ENCODE data around the gene ASB6. TPM values are rescaled to one million over a fixed set of nuclear protein-coding genes. Genes with fewer than 3 reads are reported as not detected.

The ASB6 gene
- total RNA-seq, 1 experiment from 2014 or later, result 21.0 TPM

DNA sequence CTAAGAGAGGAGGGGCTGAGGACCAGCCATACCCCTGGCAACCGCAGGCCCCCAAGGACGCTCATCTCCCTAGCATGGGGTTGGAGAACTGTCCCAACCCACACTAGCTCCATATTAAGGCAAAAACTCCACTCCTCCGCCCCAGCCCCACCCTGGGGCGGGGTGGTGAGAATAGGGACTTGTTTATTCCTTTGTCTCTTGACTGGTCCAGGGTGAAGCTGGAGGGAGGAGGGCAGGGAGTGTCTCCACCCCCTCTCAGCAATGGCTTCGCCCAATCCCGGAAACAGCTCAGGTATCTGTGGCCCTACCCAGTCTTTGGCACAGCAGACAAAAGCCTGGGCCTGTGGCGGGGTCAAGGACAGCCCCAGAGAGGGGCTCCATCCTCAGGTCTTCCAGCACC is 40.4 kb upstream of the ASB6 start:
- no peak for DNase-seq
- no CpG with 5 or more reads among the region's 7 CpGs for WGBS (ENCODE audit: extremely low coverage, insufficient read length, low lambda C conversion rate)
- H3K4me3 Mint-ChIP-seq, result no peak overlapping the region

More for the DNA sequence above, 40.4 kb upstream of the ASB6 start:
- Histone ChIP-seq H3K27me3 (ENCODE audit: insufficient read depth, low read length) (no peaks in the 10 kb centered on the region), H3K4ac (ENCODE audit: low read depth, low read length) (no peak overlapping the region), H3K9me3 (ENCODE audit: control insufficient read depth, low read depth, low read length) (no peaks in the 10 kb centered on the region), H2BK120ac (ENCODE audit: low read depth, low read length, poor library complexity, severe bottlenecking) (no peak overlapping the region), H4K91ac (ENCODE audit: insufficient read length, low read depth, low read length) (no peak overlapping the region), H2BK20ac (ENCODE audit: low read depth, low read length, poor library complexity, severe bottlenecking) (no peak overlapping the region), H3K23me2 (ENCODE audit: insufficient read length, low read depth, low read length, poor library complexity, severe bottlenecking) (no peaks in the 10 kb centered on the region), H3K27ac (ENCODE audit: insufficient read length, low read depth, low read length) (no peak overlapping the region), H3K18ac (ENCODE audit: insufficient read length, low read depth, low read length) (no peak overlapping the region), H2BK12ac (ENCODE audit: insufficient read length, low read depth, low read length) (no peak overlapping the region), H4K8ac (replicated peaks; ENCODE audit: insufficient read length, low read depth, low read length) (no peak overlapping the region), H2BK15ac (ENCODE audit: low read depth, low read length) (no peak overlapping the region), H2AK5ac (ENCODE audit: insufficient read length, low read length) (no peak overlapping the region), H3K9ac (ENCODE audit: extremely low read depth, insufficient read length, low read length) (no peak overlapping the region), H3K4me1 (ENCODE audit: insufficient read depth, low read length) (no peaks in the 10 kb centered on the region), H3T11ph (ENCODE audit: low read length) (no peak overlapping the region), H3K14ac (ENCODE audit: insufficient read depth, low read length) (no peak overlapping the region; the same call in 1 of the 2 replicates), H3K23ac (ENCODE audit: insufficient read length, low read depth, low read length) (no peak overlapping the region), H4K5ac (ENCODE audit: insufficient read length, low read depth, low read length) (no peak overlapping the region), H2BK5ac (ENCODE audit: insufficient read length, low read length) (no peak overlapping the region), H3K79me1 (ENCODE audit: insufficient read depth, low read depth, low read length, poor library complexity, severe bottlenecking) (no peaks in the 10 kb centered on the region), H3K56ac (ENCODE audit: insufficient read length, low read depth, low read length) (no peak overlapping the region), H2AFZ (ENCODE audit: low read length) (no peak overlapping the region), H3K4me2 (ENCODE audit: insufficient read depth, insufficient read length, low read length) (no peak overlapping the region), H4K20me1 (ENCODE audit: control insufficient read depth, insufficient read depth, insufficient read length) (no peaks in the 10 kb centered on the region), H3K79me2 (ENCODE audit: insufficient read depth, low read length) (no peaks in the 10 kb centered on the region)
- H3K27ac Mint-ChIP-seq, result no peak overlapping the region
- peaks cover 4% of the 10 kb centered on the region for H3K27me3 Mint-ChIP-seq (ENCODE audit: low read depth)
- TF ChIP-seq, protein P1, sequence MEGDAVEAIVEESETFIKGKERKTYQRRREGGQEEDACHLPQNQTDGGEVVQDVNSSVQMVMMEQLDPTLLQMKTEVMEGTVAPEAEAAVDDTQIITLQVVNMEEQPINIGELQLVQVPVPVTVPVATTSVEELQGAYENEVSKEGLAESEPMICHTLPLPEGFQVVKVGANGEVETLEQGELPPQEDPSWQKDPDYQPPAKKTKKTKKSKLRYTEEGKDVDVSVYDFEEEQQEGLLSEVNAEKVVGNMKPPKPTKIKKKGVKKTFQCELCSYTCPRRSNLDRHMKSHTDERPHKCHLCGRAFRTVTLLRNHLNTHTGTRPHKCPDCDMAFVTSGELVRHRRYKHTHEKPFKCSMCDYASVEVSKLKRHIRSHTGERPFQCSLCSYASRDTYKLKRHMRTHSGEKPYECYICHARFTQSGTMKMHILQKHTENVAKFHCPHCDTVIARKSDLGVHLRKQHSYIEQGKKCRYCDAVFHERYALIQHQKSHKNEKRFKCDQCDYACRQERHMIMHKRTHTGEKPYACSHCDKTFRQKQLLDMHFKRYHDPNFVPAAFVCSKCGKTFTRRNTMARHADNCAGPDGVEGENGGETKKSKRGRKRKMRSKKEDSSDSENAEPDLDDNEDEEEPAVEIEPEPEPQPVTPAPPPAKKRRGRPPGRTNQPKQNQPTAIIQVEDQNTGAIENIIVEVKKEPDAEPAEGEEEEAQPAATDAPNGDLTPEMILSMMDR (conservative IDR thresholded peaks at IDR 0.05), result no peak
- H3K36me3 Mint-ChIP-seq (ENCODE audit: insufficient read depth in 1 of 3, low read depth in 3 of 3), result no peaks in the 10 kb centered on the region
- H3K9me3 Mint-ChIP-seq, result no peaks in the 10 kb centered on the region
- peaks cover 5 to 37% of the 10 kb centered on the region in 2 experiments; a peak in 3 of 4 replicates for H3K4me1 Mint-ChIP-seq

Data from H9 (cell line).